Mesenteric fat pad (tissue), 1 donor: ENCODE data around the gene ZNF213. TPM values are rescaled to one million over a fixed set of nuclear protein-coding genes. Genes with fewer than 3 reads are reported as not detected.

Experiments
- DNase-seq: peaks from one replicate; pipeline ENCODE4 v3.0.0-alpha.2; 2020; ENCODE audit warnings: low spot score
- total RNA-seq: library from RNA; stranded (reverse); fragmentation: NEBNext Ultra II Directional; extraction: Animal tissue kit (Norgen Biotek cat#: 25700); gene quantifications from one replicate; pipeline ENCODE4 v1.2.1, GENCODE V29; 2021
- donor health status: DM: yes; HTN: yes; CAD: no.

Gene ZNF213
- total RNA-seq, 1 donor from 2014 or later, result 6.0 TPM

GRCh38 chr16:3190949-3191353, 56.1 kb downstream of the ZNF213 start:
- DNase-seq, result no peak

Other genes with a start within 250 kb of the ZNF213 start
- 32.0 TPM for gene FLYWCH1, start 223.1 kb upstream of the ZNF213 start, total RNA-seq
- not detected for gene KREMEN2, start 170.8 kb upstream of the ZNF213 start, total RNA-seq
- gene PAQR4, start 165.7 kb upstream of the ZNF213 start, total RNA-seq, result 4.5 TPM
- gene PKMYT1, start 154.6 kb upstream of the ZNF213 start, total RNA-seq, result 0.58 TPM
- gene CLDN9, start 122.1 kb upstream of the ZNF213 start, total RNA-seq, result not detected
- gene CLDN6, start 116.8 kb upstream of the ZNF213 start, total RNA-seq, result not detected
- gene TNFRSF12A, start 114.7 kb upstream of the ZNF213 start, total RNA-seq, result 84.8 TPM
- 26.5 TPM for gene HCFC1R1, start 111.1 kb upstream of the ZNF213 start, total RNA-seq
- gene THOC6, start 111.0 kb upstream of the ZNF213 start, total RNA-seq, result 20.6 TPM
- not detected for gene BICDL2, start 98.1 kb upstream of the ZNF213 start, total RNA-seq
- 21.6 TPM for gene MMP25, start 88.5 kb upstream of the ZNF213 start, total RNA-seq
- 36.0 TPM for gene IL32, start 69.4 kb upstream of the ZNF213 start, total RNA-seq
- not detected for gene ZSCAN10, start 35.7 kb upstream of the ZNF213 start, total RNA-seq
- gene ZNF205, start 22.4 kb upstream of the ZNF213 start, total RNA-seq, result 6.1 TPM
- gene OR1F1, start 53.2 kb downstream of the ZNF213 start, total RNA-seq, result not detected
- gene ZNF200, start 100.1 kb downstream of the ZNF213 start, total RNA-seq, result 8.4 TPM
- 6.0 TPM for gene MEFV, start 121.6 kb downstream of the ZNF213 start, total RNA-seq
- 25.9 TPM for gene ZNF263, start 148.5 kb downstream of the ZNF213 start, total RNA-seq
- 5.2 TPM for gene TIGD7, start 170.4 kb downstream of the ZNF213 start, total RNA-seq
- 17.9 TPM for gene ZNF75A, start 170.5 kb downstream of the ZNF213 start, total RNA-seq
- gene OR2C1, start 220.9 kb downstream of the ZNF213 start, total RNA-seq, result not detected